ENCODE measurements around the gene APBB2. TPM values are rescaled to one million over a fixed set of nuclear protein-coding genes. Genes with fewer than 3 reads are reported as not detected.
A peak's percentile ranks its signal among the peaks of the same experiment; 100 is the strongest.

The APBB2 gene
- total and polyA plus RNA-seq, 2 of the 8 experiments (the other 6 are each of a cell fraction or from before 2014, with no cell fraction given), result 58.7 to 59.4 TPM

GRCh38 chr4:41214136-41214824, at the start of gene APBB2 (continued):
- TF ChIP-seq MAFK (IDR thresholded peaks at IDR 0.05; ENCODE audit: low read depth, low read length) (no peak), HDAC6 (IDR thresholded peaks at IDR 0.05; ENCODE audit: low read depth, low read length) (no peak), RNF2 (IDR thresholded peaks at IDR 0.05; ENCODE audit: borderline replicate concordance, low read depth, low read length, missing control alignments, poor library complexity, severe bottlenecking) (no peak), EP300 (IDR thresholded peaks at IDR 0.05; ENCODE audit: borderline replicate concordance in 1 of 2, low read depth in 2 of 2, low read length in 2 of 2) (no peak), HDAC2 (IDR thresholded peaks at IDR 0.05; ENCODE audit: borderline replicate concordance in 1 of 2, low read depth in 2 of 2, low read length in 2 of 2) (0 out of 4 replicates have a peak, but pooled peaks of 1 of the 2 experiments have one; percentile 46), CTCF (IDR thresholded peaks at IDR 0.05; ENCODE audit: control extremely low read depth in 1 of 3, insufficient read depth in 1 of 3, low read depth in 1 of 3, low read length in 3 of 3) (peak; percentile 67 to 93 (median 70)), KDM1A (IDR thresholded peaks at IDR 0.05; ENCODE audit: borderline replicate concordance, low read length) (no peak), CBX5 (IDR thresholded peaks at IDR 0.05; ENCODE audit: low read depth, low read length) (no peak), SIX5 (IDR thresholded peaks at IDR 0.05; ENCODE audit: low read depth, low read length) (no peak), RAD21 (IDR thresholded peaks at IDR 0.05 in 1 of 2, conservative IDR thresholded peaks at IDR 0.05 in 1 of 2; ENCODE audit: low read depth in 2 of 2, low read length in 2 of 2) (peak; percentile 74 to 75), KDM5A (IDR thresholded peaks at IDR 0.05; ENCODE audit: low read length) (no peak), SP4 (IDR thresholded peaks at IDR 0.05; ENCODE audit: low read length) (no peak), BACH1 (IDR thresholded peaks at IDR 0.05; ENCODE audit: low read length) (no peak), USF2 (IDR thresholded peaks at IDR 0.05; ENCODE audit: low read length) (no peak), NANOG (IDR thresholded peaks at IDR 0.05; ENCODE audit: insufficient read depth, low read depth, low read length, poor library complexity, severe bottlenecking) (no peak), RXRA (IDR thresholded peaks at IDR 0.05; ENCODE audit: insufficient read depth, low read depth, low read length) (no peak), TAF7 (optimal IDR thresholded peaks at IDR 0.05; ENCODE audit: borderline replicate concordance, low read depth, low read length) (peak; percentile 79), TAF1 (IDR thresholded peaks at IDR 0.05; ENCODE audit: low read depth, low read length) (peak; percentile 83), CHD2 (IDR thresholded peaks at IDR 0.05; ENCODE audit: low read length) (peak; percentile 57; the same call in 1 of the 2 replicates)

All from H1 (cell line).